Fibroblast of lung (primary cell): ENCODE data around the gene WDR59.

Experiments used
- CTCF ChIP-seq, 2 donors: IDR thresholded peaks in 1 of 2; conservative IDR thresholded peaks in 1 of 2; 1 replicate in 1 of 2; 2 replicates in 1 of 2; pipeline ENCODE4 v1.5.1; 2011 to 2012; ENCODE audit warnings: low read length in 2 of 2, control low read depth in 1 of 2, inconsistent platforms in 1 of 2, low read depth in 1 of 2, mild to moderate bottlenecking in 1 of 2
- EZH2 ChIP-seq: IDR thresholded peaks from 2 replicates; pipeline ENCODE4 v1.5.1; 2012; ENCODE audit warnings: low read length, control low read depth, mild to moderate bottlenecking; ENCODE audit errors: missing control alignments

GRCh38 chr16:74901606-74902005, 83.3 kb downstream of the WDR59 start:
- TF ChIP-seq CTCF (conservative IDR thresholded peaks at IDR 0.05 in 1 of 2, IDR thresholded peaks at IDR 0.05 in 1 of 2; ENCODE audit: low read depth in 1 of 2, low read length in 2 of 2) (no peak), EZH2 (no peak)
